BE2C (cell line): Measurements from ENCODE around the gene CCDC127.

Experiments used
- DNase-seq: peaks from one replicate; pipeline ENCODE4 v3.0.0-alpha.2; 2020
- H3K27me3 ChIP-seq: fragments of 250-450 bp; sonication (Bioruptor Pico); 2 replicates; pipeline ENCODE4 v1.5.1; 2020; ENCODE audit warnings: mild to moderate bottlenecking
- H3K36me3 ChIP-seq: fragments of 250-450 bp; sonication (Bioruptor Pico); 2 replicates; pipeline ENCODE4 v1.5.1; 2020; ENCODE audit warnings: mild to moderate bottlenecking
- H3K4me1 ChIP-seq: fragments of 250-450 bp; sonication (Bioruptor Pico); 2 replicates; pipeline ENCODE4 v1.5.1; 2020
- H3K4me3 ChIP-seq: 2 replicates; pipeline ENCODE4 v1.5.1; 2011; ENCODE audit warnings: low read depth, low read length
- H3K9me3 ChIP-seq: fragments of 250-450 bp; sonication (Bioruptor Pico); 2 replicates; pipeline ENCODE4 v1.5.1; 2020
- TF ChIP-seq, protein P1 (sequence below): IDR thresholded peaks from 2 replicates; pipeline ENCODE4 v1.5.1; 2012; ENCODE audit warnings: mild to moderate bottlenecking, low read depth, low read length

Gene CCDC127

DNA sequence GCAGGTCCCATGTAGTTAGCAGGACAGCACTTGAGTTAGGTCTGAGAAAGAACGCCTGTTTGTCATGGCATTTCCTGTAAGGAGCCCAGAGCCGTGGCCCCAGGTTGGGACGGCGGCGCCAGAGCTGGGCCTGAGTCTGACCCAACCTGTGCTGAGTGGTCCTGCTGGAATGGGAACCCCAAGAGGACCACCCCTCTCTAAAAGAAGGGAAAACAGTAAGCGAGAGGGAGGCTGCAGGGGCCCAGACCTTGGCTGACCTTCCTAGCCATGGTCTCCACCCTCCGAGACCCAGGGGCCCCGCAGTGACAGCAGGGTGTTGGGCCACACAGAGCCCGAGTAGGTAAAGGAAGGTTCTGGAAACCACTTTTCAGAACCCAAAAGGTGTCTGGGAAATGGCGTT is 28.5 kb downstream of the CCDC127 start:
- Histone ChIP-seq H3K9me3 (no peaks in the 10 kb centered on the region), H3K36me3 (no peaks in the 10 kb centered on the region), H3K4me3 (no peak overlapping the region), H3K4me1 (no peaks in the 10 kb centered on the region), H3K27me3 (no peaks in the 10 kb centered on the region)
- TF ChIP-seq, protein P1, sequence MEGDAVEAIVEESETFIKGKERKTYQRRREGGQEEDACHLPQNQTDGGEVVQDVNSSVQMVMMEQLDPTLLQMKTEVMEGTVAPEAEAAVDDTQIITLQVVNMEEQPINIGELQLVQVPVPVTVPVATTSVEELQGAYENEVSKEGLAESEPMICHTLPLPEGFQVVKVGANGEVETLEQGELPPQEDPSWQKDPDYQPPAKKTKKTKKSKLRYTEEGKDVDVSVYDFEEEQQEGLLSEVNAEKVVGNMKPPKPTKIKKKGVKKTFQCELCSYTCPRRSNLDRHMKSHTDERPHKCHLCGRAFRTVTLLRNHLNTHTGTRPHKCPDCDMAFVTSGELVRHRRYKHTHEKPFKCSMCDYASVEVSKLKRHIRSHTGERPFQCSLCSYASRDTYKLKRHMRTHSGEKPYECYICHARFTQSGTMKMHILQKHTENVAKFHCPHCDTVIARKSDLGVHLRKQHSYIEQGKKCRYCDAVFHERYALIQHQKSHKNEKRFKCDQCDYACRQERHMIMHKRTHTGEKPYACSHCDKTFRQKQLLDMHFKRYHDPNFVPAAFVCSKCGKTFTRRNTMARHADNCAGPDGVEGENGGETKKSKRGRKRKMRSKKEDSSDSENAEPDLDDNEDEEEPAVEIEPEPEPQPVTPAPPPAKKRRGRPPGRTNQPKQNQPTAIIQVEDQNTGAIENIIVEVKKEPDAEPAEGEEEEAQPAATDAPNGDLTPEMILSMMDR = no peak
- DNase-seq = no peak

DNA sequence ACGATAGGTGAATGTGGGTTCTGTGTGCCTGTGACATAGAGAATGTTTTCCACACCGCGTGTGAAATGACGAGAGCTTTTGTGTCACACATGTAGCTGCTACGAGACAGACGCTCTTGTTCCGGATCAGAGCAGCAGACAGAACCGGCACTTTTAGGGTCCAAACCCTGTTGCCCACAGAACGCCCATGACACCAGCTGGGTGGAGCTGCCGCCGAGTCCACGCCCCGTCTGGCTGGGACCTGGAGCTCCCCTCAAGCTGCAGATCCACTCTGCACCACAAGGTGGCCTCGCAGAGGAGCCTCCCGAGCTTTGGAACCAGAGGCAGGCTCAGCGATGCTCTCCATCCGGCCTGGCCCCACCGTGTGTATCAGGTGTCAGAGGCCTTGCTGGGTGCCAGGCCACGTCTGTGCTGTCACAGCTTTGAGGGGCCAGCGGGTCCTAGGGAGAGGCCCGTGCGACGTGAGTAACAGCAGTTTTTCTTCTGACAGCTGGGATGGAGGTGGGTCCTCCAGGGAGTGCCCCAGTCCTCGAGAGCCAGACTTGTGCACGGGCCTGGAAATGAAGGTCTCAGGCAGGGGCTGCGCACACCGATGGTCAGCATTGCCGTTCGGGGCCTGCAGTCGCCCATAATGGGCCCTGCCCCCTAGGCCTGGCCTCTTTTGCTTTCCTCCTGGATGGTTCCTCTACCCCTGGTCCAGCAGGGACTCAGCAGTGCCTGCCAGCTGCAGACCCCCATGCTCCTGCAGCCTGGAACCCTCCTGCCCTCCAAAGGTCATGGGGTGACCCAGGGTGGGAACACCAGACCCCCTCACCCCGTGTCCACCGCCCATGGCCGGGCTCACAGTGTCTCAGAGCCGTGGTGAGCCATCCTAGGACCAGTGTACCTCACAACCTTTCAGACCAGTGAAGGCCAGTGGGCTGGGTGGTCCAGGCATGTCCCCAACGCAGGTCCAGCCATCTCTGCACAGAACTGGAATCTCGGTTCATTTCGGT is 29.2 kb downstream of the CCDC127 start:
- H3K9me3 ChIP-seq = no peaks in the 10 kb centered on the region
- peak overlapping the region; percentile 19; the same call in 1 of the 2 replicates for H3K4me3 ChIP-seq
- no peaks in the 10 kb centered on the region for H3K36me3 ChIP-seq
- H3K4me1 ChIP-seq = no peaks in the 10 kb centered on the region
- TF ChIP-seq, protein P1 = peak; percentile 93
- peak; percentile 90 for DNase-seq
- no peaks in the 10 kb centered on the region for H3K27me3 ChIP-seq

DNA sequence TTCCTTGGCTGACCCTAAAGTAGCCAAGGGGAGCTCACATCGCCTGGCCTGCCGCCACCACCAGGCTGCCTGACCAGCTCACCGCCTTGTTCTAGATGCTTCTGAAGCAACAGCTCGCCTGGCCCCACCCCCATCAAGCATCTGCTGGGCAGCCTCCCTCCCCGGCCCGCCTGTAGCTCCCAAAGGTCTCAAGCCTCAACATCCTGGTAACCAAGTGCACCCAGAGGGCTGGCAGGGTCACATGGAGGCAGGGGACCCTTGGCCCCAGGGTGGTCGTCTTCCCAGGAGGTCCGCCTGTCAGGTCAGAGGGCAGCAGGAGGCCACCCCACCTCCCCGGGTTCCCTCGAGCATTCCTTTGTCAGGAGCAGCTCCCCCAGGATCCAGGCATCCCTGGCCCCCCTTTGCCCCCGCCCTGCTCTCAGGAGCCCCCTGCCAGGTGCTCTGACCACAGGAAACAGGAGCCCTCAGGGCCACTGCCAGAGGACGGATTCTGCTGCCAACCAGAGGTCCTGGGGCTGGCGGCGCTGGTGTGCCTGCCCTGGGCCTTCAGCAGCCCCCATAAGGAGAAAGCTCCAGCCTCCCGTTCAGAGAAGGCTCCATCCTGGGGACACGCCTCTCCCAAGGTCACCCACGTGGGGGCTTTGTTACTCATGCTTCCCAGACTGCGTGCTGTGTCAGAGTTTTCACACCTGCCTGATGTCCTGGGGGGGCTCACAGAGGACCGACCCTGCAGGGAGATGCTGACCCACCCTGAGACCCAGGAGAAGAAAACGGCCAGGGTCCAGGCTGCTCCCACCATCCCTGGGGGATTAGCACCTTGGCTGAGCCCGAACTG is 30.1 kb downstream of the CCDC127 start:
- no peaks in the 10 kb centered on the region for H3K4me1 ChIP-seq
- H3K4me3 ChIP-seq = peak overlapping the region; percentile 19; the same call in 1 of the 2 replicates
- H3K36me3 ChIP-seq = no peaks in the 10 kb centered on the region
- DNase-seq = peak; percentile 9
- H3K27me3 ChIP-seq = no peaks in the 10 kb centered on the region
- no peaks in the 10 kb centered on the region for H3K9me3 ChIP-seq
- TF ChIP-seq, protein P1 = no peak

DNA sequence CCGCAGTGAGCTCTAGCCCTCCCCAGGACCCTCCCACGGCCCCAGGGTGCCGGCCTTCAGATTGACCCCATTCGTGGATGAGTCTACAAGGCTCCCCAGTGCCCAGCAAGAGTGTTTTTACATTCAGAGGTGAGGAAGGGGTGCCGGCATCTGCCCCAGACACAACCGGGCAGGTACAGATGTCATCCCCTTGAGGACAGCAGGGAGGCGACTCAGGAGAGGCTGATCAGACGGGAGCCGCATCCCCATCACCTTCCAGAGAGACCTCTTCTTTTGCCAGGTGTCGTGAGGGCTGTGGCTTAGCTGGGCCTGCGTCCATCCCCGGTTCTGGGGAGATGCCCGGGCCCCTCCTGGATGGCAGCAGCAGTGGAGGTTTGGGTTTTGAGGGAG is 30.9 kb downstream of the CCDC127 start:
- Histone ChIP-seq H3K27me3 (no peaks in the 10 kb centered on the region), H3K36me3 (no peaks in the 10 kb centered on the region), H3K4me3 (no peak overlapping the region), H3K9me3 (no peaks in the 10 kb centered on the region), H3K4me1 (no peaks in the 10 kb centered on the region)
- peak; percentile 1 for DNase-seq
- TF ChIP-seq, protein P1 = no peak

DNA sequence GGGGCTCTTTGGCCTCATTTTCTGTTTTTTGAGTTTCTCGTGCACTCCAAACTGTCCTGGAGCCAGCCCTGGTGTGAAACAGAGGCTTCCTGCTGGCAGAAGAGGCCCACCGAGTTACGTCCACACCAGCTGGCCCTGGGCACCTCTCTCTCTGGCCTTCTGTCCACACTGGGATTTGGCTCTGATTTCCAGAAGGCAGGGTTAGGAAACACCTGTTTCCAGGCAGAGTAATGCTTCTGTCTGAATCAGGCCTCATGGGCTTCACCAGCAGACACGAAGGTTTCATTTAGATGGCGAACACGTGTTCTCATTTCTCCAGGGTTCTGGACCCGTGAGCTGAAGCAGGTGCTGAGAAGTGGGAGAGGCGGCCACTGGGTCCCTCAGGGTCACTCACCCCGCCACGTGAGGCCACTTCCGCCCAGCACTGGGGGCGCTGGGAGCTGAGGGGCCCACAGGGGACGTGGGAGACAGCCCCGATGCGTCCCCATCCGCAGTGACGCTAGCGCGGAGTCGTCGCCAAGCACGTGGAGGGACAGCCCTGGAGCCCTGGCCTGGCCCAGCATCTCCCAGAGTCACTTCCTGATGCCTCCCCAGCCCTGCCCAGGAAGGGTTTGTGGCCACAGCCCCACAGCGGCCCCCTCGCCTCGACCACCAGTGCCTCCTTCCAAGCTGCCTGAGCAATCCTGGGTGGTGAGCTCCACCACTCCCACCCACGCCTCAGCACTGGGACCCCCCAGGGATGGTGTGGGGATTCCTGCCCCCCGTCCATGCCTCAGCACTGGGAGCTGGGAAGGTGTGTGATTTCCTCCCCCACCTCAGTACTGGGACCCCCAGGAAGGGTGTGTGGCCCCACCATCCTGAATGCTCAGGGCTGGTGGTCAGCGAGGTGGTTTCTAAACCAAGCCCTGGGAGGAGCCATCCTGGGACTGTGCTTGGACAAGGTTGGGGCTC is 31.6 kb downstream of the CCDC127 start:
- no peaks in the 10 kb centered on the region for H3K36me3 ChIP-seq
- peak; percentile 1 for DNase-seq
- TF ChIP-seq, protein P1 = no peak
- H3K9me3 ChIP-seq = no peaks in the 10 kb centered on the region
- H3K4me1 ChIP-seq = no peaks in the 10 kb centered on the region
- no peaks in the 10 kb centered on the region for H3K27me3 ChIP-seq
- no peak overlapping the region for H3K4me3 ChIP-seq
